Hematopoietic multipotent progenitor cell (in vitro differentiated cells): Measurements from ENCODE around the gene SLC8A1. TPM values are rescaled to one million over a fixed set of nuclear protein-coding genes. Genes with fewer than 3 reads are reported as not detected.

Source experiments
- DNase-seq, 3 donors: peaks; one replicate each; pipeline ENCODE4 v3.0.0-alpha.2; 2011 to 2015; ENCODE audit warnings: low read depth in 2 of 3, low spot score in 2 of 3
- total RNA-seq: library from RNA; depleted of rRNA; stranded (reverse); fragments of >200 nt; gene quantifications from one replicate; pipeline ENCODE4 v1.2.3, GENCODE V29; 2012

SLC8A1 gene
- total RNA-seq, 1 donor = 1.6 TPM

DNA sequence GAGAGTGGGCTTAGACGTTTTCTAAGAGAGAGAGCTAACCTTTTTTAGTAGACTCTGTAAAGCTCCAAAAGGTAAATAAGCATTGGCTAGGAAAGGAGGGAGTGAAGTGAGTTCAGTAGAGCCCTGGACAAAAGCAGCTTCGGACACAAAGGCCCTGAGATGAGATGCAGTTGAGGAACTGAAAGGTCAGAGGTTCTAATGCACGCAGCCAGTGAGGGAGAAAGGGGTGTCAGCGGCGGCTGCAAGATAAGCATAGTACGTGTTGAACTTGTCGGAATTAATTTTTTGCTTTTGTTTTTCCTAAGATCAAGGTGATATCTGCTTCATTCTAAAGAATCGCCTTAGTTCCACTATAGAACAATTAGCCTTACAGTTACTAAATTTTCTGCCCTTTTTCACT is 11.2 kb upstream of the SLC8A1 start:
- no peak for DNase-seq

GRCh38 chr2:40458271-40458794 is 6.4 kb upstream of the SLC8A1 start:
- no peak for DNase-seq

- DNase-seq = no peak
Measured at GRCh38 chr2:40457837-40458236, 5.9 kb upstream of the SLC8A1 start.

DNA sequence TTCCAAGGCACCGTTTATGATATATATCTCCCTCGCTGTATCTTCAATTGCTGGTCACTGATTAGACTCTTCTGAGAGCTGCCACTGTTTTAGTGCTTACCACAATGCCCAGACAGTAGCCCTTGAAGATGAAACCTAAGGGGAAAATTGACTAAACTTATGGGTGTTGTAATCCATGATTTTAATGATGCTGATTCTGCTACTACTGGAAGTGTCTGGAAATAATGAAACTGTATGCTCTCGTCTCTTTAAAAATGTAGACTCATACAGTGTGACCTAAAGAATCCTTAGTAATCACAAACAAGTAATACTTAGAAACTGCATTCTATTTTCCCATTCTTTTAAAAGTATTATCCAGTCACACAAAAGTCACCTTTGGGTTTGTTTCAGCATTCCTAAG is 5.5 kb upstream of the SLC8A1 start:
- DNase-seq = no peak

GRCh38 chr2:40456926-40457325 is 5.0 kb upstream of the SLC8A1 start:
- no peak for DNase-seq

GRCh38 chr2:40455661-40456060 is 3.8 kb upstream of the SLC8A1 start:
- no peak for DNase-seq

DNA sequence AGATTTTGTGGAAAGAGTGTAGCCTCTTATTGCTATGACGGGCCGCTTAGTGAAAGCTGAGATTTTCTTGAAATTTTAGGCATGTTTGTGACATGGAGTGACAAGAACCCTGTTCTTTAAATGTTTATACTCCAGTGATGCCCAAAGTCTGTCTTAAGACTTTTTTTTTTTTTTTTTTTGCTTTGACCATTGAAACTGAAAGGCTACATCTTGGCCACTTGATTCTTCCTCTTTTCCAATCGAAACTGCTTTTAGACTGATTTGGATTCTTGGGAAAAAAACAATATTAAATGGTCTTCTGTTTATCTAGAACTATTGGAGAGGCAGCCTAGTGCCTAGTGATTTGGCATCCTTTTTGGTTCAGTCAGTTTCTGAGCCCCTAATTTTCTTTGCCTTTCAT is 2.4 kb upstream of the SLC8A1 start:
- DNase-seq = no peak

DNA sequence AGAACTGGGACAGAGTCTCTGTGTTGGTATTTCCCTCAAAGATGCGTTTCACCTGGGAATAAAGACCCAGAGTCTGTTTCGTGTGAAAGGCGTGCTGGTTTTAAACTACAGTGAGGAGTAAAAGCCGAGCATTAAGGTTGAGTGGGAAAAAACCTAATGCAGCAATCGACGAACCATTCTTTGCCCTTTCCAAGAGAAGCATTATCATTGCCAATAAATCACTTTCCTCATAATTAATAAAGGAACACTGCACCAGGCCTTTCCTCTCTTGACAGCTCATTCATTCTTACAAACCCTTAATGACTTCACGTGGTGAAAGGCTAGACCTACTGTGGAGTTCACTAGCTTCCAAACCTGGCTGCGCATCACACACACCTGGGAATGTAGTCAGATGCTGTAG is 896 bp upstream of the SLC8A1 start:
- DNase-seq = no peak

DNA sequence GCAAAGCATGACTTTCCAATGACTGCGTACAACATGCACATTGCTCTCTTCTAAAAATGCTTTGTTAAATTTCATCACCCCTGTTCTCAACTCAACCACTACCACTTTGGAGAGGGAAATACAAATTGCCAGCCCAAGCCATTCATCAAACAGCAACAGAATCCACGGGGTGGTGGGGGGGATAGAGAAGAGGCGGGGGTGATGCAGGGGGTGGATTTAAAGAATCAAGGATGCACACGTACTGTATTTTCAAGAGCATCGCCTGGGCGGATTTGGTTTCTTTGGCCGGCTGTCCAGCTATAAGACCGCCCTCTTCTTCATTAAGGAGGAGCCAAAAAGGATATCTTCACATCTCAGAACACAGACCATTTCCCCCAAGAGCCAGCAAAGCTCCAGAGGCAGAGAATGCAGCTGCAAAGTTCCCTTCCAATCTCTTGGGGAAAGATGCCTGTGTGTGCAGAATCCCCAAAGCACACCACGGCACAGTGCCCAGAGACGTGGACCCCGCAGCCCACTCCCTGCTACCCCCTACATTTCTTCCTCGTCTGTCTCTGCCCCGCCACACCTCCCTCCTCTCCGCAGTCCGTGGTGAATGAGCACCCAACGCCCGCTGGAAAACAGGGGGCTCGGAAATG is 977 bp downstream of the SLC8A1 start:
- DNase-seq = peak in 1 of 3 donors; percentile 46

DNA sequence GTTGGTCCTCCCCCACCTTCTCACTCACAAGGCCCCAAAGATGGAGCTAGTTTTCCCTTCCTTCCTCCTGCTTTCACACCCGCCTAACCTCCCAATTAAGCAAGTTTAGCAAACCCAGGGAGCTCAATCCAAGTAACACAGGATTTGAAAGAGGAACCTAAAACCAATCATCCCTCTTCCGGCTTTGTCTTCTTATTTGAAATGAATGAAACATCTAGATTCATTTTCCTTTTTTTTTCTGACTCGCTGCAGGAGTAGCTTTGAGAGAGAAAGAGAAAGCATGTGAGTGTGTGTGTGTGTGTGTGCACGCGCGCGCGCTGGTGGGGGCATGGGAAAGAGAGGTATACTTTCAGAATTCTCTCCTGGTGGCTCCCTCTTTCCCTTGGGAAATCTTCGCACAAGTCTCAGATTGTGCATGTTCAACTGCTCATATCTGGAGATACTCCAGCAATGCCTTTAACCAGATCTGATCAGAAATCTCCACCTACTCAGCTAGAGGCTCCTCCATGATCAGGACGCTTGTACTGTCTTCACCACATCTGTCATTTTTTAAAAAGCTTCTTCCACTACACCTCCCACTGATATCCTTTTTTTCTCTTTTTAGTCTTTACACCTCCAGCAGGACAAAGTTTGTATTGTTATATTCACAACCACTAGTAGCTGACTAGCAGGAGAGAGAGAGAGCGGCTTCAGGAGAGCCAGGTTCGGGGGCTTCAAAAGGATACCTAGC is 1.7 kb downstream of the SLC8A1 start:
- peak in 1 of 3 donors; percentile 55 for DNase-seq

- peak in 1 of 3 donors; percentile 71 for DNase-seq
Measured at GRCh38 chr2:40448476-40449079, 3.3 kb downstream of the SLC8A1 start.

GRCh38 chr2:40445467-40445866 is 6.4 kb downstream of the SLC8A1 start:
- DNase-seq = no peak

DNA sequence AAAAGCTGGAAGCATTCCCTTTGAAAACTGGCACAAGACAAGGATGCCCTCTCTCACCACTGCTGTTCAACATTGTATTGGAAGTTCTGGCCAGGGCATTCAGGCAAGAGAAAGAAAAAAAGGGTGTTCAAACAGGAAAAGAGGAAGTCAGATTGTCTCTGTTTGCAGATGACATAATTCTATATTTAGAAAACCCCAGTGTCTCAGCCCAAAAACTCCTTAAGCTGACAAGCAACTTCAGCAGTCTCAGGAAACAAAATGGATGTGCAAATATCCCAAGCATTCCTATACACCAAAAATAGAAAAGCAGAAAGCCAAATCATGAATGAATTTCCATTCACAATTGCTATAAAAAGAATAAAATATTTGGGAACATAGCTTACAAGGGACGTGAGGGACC is 11.1 kb downstream of the SLC8A1 start:
- DNase-seq = peak in 1 of 3 donors; percentile 37

GRCh38 chr2:40439473-40439872 is 12.4 kb downstream of the SLC8A1 start:
- DNase-seq = no peak

DNA sequence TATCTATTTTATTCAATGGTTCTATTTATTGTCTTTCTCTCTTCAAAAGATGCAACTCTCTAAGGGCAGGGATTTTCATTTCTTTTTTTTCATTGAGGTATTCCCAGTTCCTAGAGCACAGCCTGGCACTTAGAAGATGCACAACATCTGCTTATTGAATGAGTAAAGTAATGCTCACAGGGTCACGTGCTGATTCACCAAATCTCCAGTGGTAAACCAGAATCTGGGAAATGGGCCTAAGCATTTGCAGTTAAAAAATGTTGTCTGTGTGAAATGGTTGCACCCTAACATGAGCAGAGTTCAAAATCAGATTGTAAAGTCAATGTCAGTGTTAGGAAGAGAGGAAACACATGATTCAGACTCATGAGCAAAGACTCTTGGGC is 15.8 kb downstream of the SLC8A1 start:
- DNase-seq = no peak

- DNase-seq = no peak
Measured at GRCh38 chr2:40435426-40436092, 16.3 kb downstream of the SLC8A1 start.

GRCh38 chr2:40434731-40435271 is 17.1 kb downstream of the SLC8A1 start:
- DNase-seq = no peak

- no peak for DNase-seq
Measured at GRCh38 chr2:40433736-40434135, 18.2 kb downstream of the SLC8A1 start.

DNA sequence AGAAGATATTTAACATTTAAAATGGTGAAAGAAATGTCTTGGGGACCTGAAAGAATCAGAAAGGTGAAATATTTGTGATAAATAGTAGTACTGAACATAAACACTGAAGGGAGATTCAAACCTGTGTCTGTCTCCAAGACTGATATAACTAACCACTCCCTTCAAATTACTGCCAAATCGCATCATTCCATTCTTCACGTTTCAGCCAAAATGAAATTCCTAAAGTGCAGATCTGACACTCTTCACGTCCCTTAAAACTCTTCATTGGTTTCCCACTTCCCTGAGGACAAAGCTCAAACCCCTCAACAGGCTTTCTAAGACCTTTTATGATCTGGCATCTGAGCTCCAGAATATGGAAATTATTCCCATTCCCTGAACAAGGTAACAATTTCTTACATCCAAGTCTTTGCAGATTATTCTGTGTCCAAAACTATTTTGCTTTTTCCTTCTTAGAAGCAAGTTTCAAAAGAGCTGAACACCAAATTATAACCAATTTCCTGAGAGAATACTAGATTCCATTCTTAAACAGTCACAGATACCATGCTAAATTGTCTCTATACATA is 18.9 kb downstream of the SLC8A1 start:
- no peak for DNase-seq

- DNase-seq = peak in 1 of 3 donors; percentile 50
Measured at GRCh38 chr2:40431600-40431955, 20.3 kb downstream of the SLC8A1 start.
